HepG2 (cell line): Measurements from ENCODE around the gene EFHD2.

Experiments used
- BCL3 ChIP-seq: sonication (generic); formaldehyde crosslinking; IDR thresholded peaks from 2 replicates; pipeline ENCODE4 v1.5.1; 2020; ENCODE audit warnings: mild to moderate bottlenecking, missing genetic modification reagents, moderate library complexity
- CTCF ChIP-seq: sonication (generic); formaldehyde crosslinking; IDR thresholded peaks from 2 replicates; pipeline ENCODE4 v1.5.0; 2020; ENCODE audit warnings: mild to moderate bottlenecking, missing genetic modification reagents, moderate library complexity
- FOXK1 ChIP-seq: sonication (generic); formaldehyde crosslinking; IDR thresholded peaks from 2 replicates; pipeline ENCODE4 v1.4.0; 2020; ENCODE audit warnings: low read depth, missing genetic modification reagents, borderline replicate concordance
- FOXO4 ChIP-seq: sonication (generic); formaldehyde crosslinking; conservative IDR thresholded peaks from 2 replicates; pipeline ENCODE4 v1.8.1; 2023; ENCODE audit warnings: missing genetic modification reagents
- HCFC1 ChIP-seq: fragments of 150-350 bp; IDR thresholded peaks from 2 replicates; pipeline ENCODE4 v1.6.1; 2014; ENCODE audit warnings: low read depth, low read length
- HNF1B ChIP-seq: sonication (generic); formaldehyde crosslinking; IDR thresholded peaks from 2 replicates; pipeline ENCODE4 v1.5.1; 2020; ENCODE audit warnings: mild to moderate bottlenecking, moderate library complexity, missing genetic modification reagents

GRCh38 chr1:15388201-15388880 is 21.3 kb upstream of the EFHD2 start:
- TF ChIP-seq FOXO4 (CRISPR knock-in tag) (no peak), HNF1B (CRISPR knock-in tag) (no peak), CTCF (no peak), FOXK1 (no peak), HCFC1 (no peak), BCL3 (no peak)
